Right lobe of liver (tissue), 4 donors: ENCODE data around the gene UGT1A4.

Experiments
- CTCF ChIP-seq, 4 donors: fragments of 200-600 bp in 3 of 4; fragments of 450-650 bp in 1 of 4; IDR thresholded peaks; one replicate each; pipeline versions ENCODE4 v1.5.1 to v1.8.0; 2016 to 2022; ENCODE audit warnings: antibody characterized with exemption in 4 of 4, mild to moderate bottlenecking in 2 of 4
- POLR2A ChIP-seq: fragments of 450-650 bp; IDR thresholded peaks from one replicate; pipeline ENCODE4 v1.6.1; 2017; ENCODE audit warnings: antibody characterized with exemption, mild to moderate bottlenecking
- donor health status: DM: no; HTN: no; CAD: no.
- donor health status: DM: no; HTN: no; CAD: no.
- donor health status: DM: no; HTN: yes; CAD: no.

- TF ChIP-seq CTCF (IDR thresholded peaks at IDR 0.05) (peak in 1 of 4 donors; percentile 12), POLR2A (peak; percentile 63)
These were observed 47.0 kb upstream of the UGT1A4 start, which contains the start of gene UGT1A9 for GRCh38 chr2:233671290-233672161.
